Germinal center (tissue), 1 donor: ENCODE data around the gene NDC80.
"Not testable (repeated sequence)": the region's sequence is repeated elsewhere in the genome, so short reads cannot be mapped to it uniquely, and the experiment has no call there.

ENCODE experiments used
- DNase-seq: peaks from one replicate; pipeline ENCODE4 v3.0.0; 2012; ENCODE audit warnings: mixed read lengths, low spot score

Gene NDC80

GRCh38 chr18:2629003-2629402 lies 57.6 kb downstream of the NDC80 start:
- DNase-seq: no peak

GRCh38 chr18:2635586-2635985 lies 64.2 kb downstream of the NDC80 start:
- DNase-seq: no peak

- no peak for DNase-seq
Observed at GRCh38 chr18:2636126-2636631, 64.8 kb downstream of the NDC80 start.

- DNase-seq: peak; percentile 70
Observed at GRCh38 chr18:2641638-2642037, 70.3 kb downstream of the NDC80 start.

GRCh38 chr18:2642771-2643170 lies 71.4 kb downstream of the NDC80 start:
- DNase-seq: no peak

GRCh38 chr18:2644535-2644934 lies 73.2 kb downstream of the NDC80 start:
- no peak for DNase-seq

- no peak for DNase-seq
Observed at GRCh38 chr18:2651981-2652380, 80.6 kb downstream of the NDC80 start.

- no peak for DNase-seq
Observed at GRCh38 chr18:2653467-2653866, 82.1 kb downstream of the NDC80 start.

- DNase-seq: no peak
Observed at GRCh38 chr18:2654169-2654927, 83.0 kb downstream of the NDC80 start.

- DNase-seq: peak; percentile 71
Observed at GRCh38 chr18:2654928-2655177, 83.5 kb downstream of the NDC80 start.

GRCh38 chr18:2655178-2655953 lies 84.0 kb downstream of the NDC80 start, which contains the start of gene SMCHD1:
TSS of gene SMCHD1 (plus strand) at chr18:2655726. CDS start at chr18:2656076, 350 bp downstream.
- peak; percentile 89 for DNase-seq

- DNase-seq: no peak
Observed at GRCh38 chr18:2655954-2656236, 84.5 kb downstream of the NDC80 start.

GRCh38 chr18:2656237-2656980 lies 85.1 kb downstream of the NDC80 start:
- DNase-seq: peak; percentile 38

- no peak for DNase-seq
Observed at GRCh38 chr18:2656981-2657512, 85.7 kb downstream of the NDC80 start.

- DNase-seq: peak; percentile 34
Observed at GRCh38 chr18:2657788-2658458, 86.6 kb downstream of the NDC80 start.

- not testable (repeated sequence) for DNase-seq
Observed at GRCh38 chr18:2660849-2661248, 89.5 kb downstream of the NDC80 start.

- not testable (repeated sequence) for DNase-seq
Observed at GRCh38 chr18:2662288-2662687, 90.9 kb downstream of the NDC80 start.

GRCh38 chr18:2662990-2663389 lies 91.6 kb downstream of the NDC80 start:
- no peak for DNase-seq
